HG02588 (cell line): ENCODE results near the gene ISG20.

Experiments used
- ATAC-seq: cut with Tn5 transposase; IDR thresholded peaks from one replicate; pipeline ENCODE4 v1.9.1; 2021; ENCODE audit warnings: mild to moderate bottlenecking, moderate library complexity; ENCODE audit not compliant: unreplicated experiment

The ISG20 gene

DNA sequence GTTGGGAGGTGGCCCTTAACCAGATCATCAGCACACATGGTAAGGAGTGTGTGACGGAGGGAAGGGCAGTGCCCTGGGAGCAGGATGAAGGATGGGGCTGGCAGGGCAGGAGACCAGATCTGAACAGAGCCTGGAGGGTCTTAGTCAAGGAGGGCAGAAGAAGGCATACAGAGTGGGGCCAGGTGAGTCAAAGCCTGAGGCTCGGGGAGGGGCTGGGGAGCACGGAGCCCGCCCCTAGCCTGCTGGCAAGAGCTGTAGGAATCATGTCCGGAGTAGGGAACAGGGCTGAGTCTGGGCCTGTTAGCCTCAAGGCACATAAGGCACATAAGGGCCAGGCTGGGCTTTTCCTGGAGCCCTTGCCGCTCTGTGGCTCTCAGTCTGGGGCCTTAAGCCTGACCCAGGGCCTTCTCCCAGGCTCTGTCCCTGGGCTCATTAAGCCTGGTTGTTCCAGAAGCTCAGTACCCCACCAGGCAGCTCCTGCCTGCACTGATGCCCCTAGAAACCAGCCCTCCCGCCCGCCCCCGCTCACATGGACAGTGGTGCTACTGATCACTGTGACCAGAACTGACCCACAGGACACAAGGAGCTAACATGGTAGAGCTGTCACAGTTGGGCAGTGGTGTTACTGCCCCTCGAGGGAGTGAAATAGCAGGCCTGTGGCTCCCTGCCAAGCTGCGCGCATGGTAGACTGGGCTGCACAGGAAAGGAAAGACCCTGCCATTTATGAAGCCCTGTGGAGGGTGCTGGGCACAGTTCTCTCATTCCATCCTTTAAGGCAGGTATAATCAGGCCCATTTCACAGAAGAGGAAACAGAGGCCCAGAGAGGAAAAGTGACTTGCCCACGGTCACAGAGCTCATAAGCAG, 14.6 kb downstream of the ISG20 start:
- ATAC-seq: no peak

- no peak for ATAC-seq
These were observed 15.8 kb downstream of the ISG20 start for GRCh38 chr15:88654430-88655102.

DNA sequence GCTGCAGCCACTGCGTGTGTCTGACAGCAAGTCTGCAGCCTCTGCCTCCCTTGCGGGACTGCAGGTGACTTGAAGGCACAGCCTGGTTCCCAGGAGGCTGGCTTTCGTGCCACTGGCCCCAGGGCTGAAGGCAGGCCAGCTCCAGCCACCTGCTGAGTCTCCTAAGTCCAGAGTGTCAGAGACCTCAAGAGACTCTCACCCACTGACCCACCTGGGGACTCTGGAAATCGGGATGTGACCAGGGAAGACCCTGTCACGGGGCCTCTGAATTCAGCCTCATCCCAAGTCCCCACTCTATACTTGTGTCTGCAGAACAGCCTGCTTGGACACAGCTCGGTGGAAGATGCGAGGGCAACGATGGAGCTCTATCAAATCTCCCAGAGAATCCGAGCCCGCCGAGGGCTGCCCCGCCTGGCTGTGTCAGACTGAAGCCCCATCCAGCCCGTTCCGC, 16.3 kb downstream of the ISG20 start:
- no peak for ATAC-seq

- ATAC-seq: no peak
These were observed 17.1 kb downstream of the ISG20 start for GRCh38 chr15:88655800-88656488.

DNA sequence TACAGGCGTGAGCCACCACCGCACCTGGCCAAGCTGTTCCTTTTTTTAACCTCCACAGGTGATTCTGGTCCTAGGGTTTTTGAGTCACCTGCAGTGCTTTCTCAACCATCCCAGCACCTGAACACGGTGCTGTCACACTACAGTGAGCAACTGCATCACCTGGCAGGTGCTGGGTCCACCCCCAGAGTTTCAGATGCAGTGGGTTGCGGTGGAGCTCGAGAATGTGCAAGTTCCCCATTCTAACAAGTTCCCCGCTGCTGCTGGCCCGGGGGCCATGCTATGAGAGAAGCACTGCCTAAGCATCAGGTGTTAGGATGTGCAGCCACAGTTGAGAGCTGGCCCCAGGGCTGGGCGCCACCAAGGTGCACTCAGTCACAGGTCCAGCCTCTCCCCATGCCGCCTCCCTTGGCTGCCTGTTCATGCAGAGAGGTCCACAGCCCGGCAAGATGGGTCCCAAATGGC, 18.0 kb downstream of the ISG20 start:
- peak; percentile 81 for ATAC-seq

- ATAC-seq: no peak
These were observed 18.7 kb downstream of the ISG20 start for GRCh38 chr15:88657326-88658069.

DNA sequence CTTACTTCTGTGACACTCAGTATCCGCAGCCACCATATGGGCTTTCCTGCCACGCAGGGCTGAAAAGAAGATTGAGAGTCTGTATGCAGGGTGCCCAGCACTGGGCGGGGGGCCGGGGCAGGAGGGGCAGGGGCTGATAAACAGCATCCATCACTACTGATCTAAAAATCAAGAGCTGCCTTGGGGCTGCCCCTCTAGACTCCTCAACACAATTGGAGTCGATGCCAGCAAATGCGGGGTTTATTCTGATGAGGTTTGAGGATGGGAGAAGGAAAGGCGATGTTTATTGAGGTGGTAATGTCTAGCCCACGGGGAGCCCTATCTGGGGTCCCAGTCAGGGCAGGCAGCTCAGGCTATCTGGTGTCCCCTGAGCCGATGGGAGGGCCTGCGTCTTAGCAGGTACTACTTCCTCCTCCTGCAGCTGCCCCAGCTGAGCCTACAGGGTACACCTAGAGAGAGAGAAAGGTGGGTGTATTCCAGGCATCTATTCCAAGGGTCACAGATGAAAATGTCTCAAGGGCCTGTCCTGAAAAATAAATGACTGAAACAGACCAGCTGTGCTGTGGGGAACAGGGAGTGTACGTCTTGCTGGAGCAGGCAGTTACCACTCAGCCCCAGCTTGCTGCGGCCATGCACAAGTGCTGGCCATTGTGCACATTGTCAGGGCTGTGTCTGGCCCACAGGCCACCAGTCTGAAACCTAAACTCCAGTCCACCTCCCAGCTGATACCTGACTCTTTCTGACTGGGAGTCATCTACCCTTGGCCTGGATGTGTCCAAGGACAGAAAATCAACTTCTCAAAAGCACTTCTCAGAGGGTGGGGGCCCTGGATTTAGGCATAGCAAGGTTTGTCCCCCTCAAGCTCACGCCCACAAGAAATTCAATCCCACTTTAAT, 19.5 kb downstream of the ISG20 start:
- ATAC-seq: no peak

- ATAC-seq: no peak
These were observed 20.4 kb downstream of the ISG20 start for GRCh38 chr15:88658972-88659931.

- no peak for ATAC-seq
These were observed 22.4 kb downstream of the ISG20 start for GRCh38 chr15:88661041-88661700.

- no peak for ATAC-seq
These were observed 23.1 kb downstream of the ISG20 start for GRCh38 chr15:88661761-88662556.

- no peak for ATAC-seq
These were observed 24.4 kb downstream of the ISG20 start for GRCh38 chr15:88663141-88663621.

GRCh38 chr15:88664151-88664778, 25.4 kb downstream of the ISG20 start:
- no peak for ATAC-seq

DNA sequence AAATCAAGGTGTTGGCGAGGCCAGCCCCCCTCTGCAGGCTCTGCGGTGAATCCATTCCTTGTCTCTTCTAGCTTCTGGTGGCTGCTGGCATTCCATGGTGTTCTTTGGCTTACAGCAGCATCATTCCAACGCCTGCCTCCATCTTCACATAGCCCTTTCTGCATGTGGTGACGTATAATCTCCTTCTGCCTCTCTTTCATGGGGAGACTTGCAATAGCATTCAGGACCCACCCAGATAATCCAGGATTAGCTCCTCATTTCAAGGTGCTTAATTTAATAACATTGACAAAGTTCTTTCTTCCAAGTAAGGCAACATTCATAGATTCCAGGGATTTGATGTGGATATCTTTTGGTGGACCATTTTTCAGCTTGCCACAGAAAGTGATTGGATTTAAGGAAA, 35.8 kb downstream of the ISG20 start:
- no peak for ATAC-seq

GRCh38 chr15:88678755-88679154, 39.9 kb downstream of the ISG20 start:
- no peak for ATAC-seq

- ATAC-seq: no peak
These were observed 41.6 kb downstream of the ISG20 start for GRCh38 chr15:88680241-88681001.

DNA sequence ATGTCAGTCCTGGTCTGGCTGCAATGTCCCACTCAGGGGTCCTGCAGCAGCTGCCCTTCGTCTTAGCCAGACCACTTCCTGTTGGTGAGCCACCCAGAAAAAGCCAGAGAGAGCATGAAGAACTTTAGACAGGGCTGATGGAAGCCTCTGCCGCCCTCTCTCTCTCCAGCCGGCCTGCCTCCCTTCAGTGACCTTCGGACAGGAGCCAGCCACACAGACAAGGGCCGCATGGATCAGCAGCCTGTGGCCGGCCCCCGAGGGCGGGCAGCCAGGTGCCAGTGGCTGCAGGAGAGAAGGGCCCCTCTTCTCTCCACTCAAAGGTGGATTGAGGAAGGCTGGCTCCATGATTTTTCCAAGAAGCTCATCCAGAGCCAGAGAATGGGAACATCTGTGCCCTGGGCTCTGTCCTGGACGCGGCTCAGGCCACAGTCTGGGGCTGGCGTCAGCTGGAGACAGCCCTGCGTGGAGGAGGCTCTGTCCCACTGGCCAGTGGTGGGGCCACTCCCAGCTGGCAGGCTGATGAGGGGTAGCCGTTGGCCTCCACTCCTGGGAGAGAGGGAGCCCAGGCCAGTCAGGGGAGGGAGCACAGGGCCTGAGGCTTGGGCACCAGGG, 42.9 kb downstream of the ISG20 start:
- ATAC-seq: no peak
